ENCODE measurements around the gene CA5A. TPM values are rescaled to one million over a fixed set of nuclear protein-coding genes. Genes with fewer than 3 reads are reported as not detected.

CA5A gene
- polyA plus RNA-seq, 2 of the 4 experiments (the other 2 are of a cell fraction): not detected

DNA sequence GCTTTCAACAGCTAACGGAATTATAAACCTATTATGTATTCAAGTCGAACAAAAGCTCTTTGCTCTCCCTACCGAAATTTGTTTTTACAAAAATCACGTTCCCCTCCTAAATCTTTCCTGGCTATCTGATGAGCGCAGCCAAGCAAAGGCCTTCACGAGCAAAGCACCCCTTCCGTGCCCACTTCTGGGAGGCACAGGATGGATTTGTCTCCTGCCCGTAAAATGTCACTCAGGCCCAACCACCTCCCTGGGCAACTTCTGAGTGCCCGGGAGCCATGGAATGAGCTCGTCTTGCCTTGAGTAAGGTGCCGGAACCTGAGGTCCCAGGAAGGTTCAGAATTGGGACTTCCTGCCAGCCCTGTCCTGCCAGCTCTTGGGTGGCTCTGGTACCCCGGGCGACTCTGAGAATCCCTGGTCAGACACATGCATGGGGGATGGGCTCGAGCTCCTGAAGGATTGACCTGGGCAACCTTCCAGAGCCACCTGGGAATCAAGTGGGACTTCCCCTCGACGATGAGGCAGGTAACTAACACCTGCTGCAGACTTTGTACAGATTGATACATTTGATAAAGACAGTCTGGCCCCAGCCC, 86.8 kb downstream of the CA5A start:
- Histone ChIP-seq H3K4me2 (peak overlapping the region; percentile 79), H3K9me3 (no peaks in the 10 kb centered on the region), H3K4me1 (peaks cover 98% of the 10 kb centered on the region), H3K27ac (peak overlapping the region; percentile 97 to 99), H3K4me3 (no peak overlapping the region)
- ATAC-seq (no peak), DNase-seq (ENCODE audit: low read depth in 1 of 2, low spot score in 1 of 2) (no peak), FAIRE-seq (no peak)
- no peak for TF ChIP-seq RFX5 (IDR thresholded peaks at IDR 0.05)
- TF ChIP-seq BCL3 (IDR thresholded peaks at IDR 0.05): no peak
- TF ChIP-seq, protein P1, sequence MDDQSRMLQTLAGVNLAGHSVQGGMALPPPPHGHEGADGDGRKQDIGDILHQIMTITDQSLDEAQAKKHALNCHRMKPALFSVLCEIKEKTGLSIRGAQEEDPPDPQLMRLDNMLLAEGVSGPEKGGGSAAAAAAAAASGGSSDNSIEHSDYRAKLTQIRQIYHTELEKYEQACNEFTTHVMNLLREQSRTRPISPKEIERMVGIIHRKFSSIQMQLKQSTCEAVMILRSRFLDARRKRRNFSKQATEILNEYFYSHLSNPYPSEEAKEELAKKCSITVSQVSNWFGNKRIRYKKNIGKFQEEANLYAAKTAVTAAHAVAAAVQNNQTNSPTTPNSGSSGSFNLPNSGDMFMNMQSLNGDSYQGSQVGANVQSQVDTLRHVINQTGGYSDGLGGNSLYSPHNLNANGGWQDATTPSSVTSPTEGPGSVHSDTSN (IDR thresholded peaks at IDR 0.05): 0 out of 2 replicates have a peak, but pooled peaks have one; percentile 26
- TF ChIP-seq FOXS1 (CRISPR knock-in tag; IDR thresholded peaks at IDR 0.05): no peak
- TF ChIP-seq HMGXB4 (CRISPR knock-in tag; IDR thresholded peaks at IDR 0.05; ENCODE audit: borderline replicate concordance): no peak
- no peak for TF ChIP-seq EP300 (IDR thresholded peaks at IDR 0.05)
- TF ChIP-seq TP53 (CRISPR knock-in tag; IDR thresholded peaks at IDR 0.05): no peak
- TF ChIP-seq JUN (IDR thresholded peaks at IDR 0.05): peak in 1 of 2 experiments; percentile 38; a peak in 1 of 5 replicates
- no peak for TF ChIP-seq MAFK (IDR thresholded peaks at IDR 0.05; ENCODE audit: partially characterized antibody)
- no peak for TF ChIP-seq FOSL2 (IDR thresholded peaks at IDR 0.05)
- TF ChIP-seq FOSL2 (CRISPR knock-in tag; IDR thresholded peaks at IDR 0.05): no peak
- no peak for TF ChIP-seq ZNF302 (CRISPR knock-in tag; IDR thresholded peaks at IDR 0.05)
- no peak for TF ChIP-seq RNF2 (IDR thresholded peaks at IDR 0.05; ENCODE audit: borderline replicate concordance, low read depth)
- no peak for TF ChIP-seq TFCP2L1 (CRISPR knock-in tag; IDR thresholded peaks at IDR 0.05)
- no peak for TF ChIP-seq POLR2A (IDR thresholded peaks at IDR 0.05; ENCODE audit: low read length)
- TF ChIP-seq CTCF (IDR thresholded peaks at IDR 0.05): no peak
- TF ChIP-seq HOXB13 (CRISPR knock-in tag; IDR thresholded peaks at IDR 0.05; ENCODE audit: low read depth): no peak
- TF ChIP-seq ZSCAN20 (CRISPR knock-in tag; IDR thresholded peaks at IDR 0.05): no peak
- peak; percentile 17; the same call in 1 of the 2 replicates for TF ChIP-seq POLR2AphosphoS2 (conservative IDR thresholded peaks at IDR 0.05; ENCODE audit: low read length)
- no peak for TF ChIP-seq HEYL (CRISPR knock-in tag; IDR thresholded peaks at IDR 0.05)
- no peak for TF ChIP-seq ATOH8 (CRISPR knock-in tag; IDR thresholded peaks at IDR 0.05; ENCODE audit: low read depth)
- no peak for TF ChIP-seq MYC (IDR thresholded peaks at IDR 0.05; ENCODE audit: borderline replicate concordance, low read length)
- no peak for TF ChIP-seq CEBPB (IDR thresholded peaks at IDR 0.05)
- TF ChIP-seq EHMT2 (IDR thresholded peaks at IDR 0.05; ENCODE audit: low read depth): no peak
- no peak for TF ChIP-seq KDM5A (IDR thresholded peaks at IDR 0.05)
- no peak for TF ChIP-seq HOXB5 (CRISPR knock-in tag; IDR thresholded peaks at IDR 0.05)
- CTCF ChIA-PET: interaction anchor here (0.6 to 15.2 kb wide), 22 partner anchors 11 to 713 kb away, joined by 3 to 246 read pairs (median 4); partner anchors contain the start of genes KLHDC4 and SLC7A5
- POLR2A ChIA-PET: interaction anchor here (5.3 kb wide), 1 partner anchor 19 kb away, joined by 36 read pairs; the partner anchor contains the start of gene SLC7A5
- 51% methylated on average over 16 of the region's 16 CpGs for WGBS (ENCODE audit: missing lambda C conversion rate)

Measured in A549 (cell line).